ENCODE results near the gene YY1.

- TF ChIP-seq POLR2AphosphoS5 (IDR thresholded peaks at IDR 0.05; ENCODE audit: insufficient read depth in 1 of 2, low read depth in 1 of 2), result no peak
- TF ChIP-seq, protein P1, sequence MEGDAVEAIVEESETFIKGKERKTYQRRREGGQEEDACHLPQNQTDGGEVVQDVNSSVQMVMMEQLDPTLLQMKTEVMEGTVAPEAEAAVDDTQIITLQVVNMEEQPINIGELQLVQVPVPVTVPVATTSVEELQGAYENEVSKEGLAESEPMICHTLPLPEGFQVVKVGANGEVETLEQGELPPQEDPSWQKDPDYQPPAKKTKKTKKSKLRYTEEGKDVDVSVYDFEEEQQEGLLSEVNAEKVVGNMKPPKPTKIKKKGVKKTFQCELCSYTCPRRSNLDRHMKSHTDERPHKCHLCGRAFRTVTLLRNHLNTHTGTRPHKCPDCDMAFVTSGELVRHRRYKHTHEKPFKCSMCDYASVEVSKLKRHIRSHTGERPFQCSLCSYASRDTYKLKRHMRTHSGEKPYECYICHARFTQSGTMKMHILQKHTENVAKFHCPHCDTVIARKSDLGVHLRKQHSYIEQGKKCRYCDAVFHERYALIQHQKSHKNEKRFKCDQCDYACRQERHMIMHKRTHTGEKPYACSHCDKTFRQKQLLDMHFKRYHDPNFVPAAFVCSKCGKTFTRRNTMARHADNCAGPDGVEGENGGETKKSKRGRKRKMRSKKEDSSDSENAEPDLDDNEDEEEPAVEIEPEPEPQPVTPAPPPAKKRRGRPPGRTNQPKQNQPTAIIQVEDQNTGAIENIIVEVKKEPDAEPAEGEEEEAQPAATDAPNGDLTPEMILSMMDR (IDR thresholded peaks at IDR 0.05), result no peak
- TF ChIP-seq POLR2A (IDR thresholded peaks at IDR 0.05), result no peak
These were observed 87.0 kb downstream of the YY1 start for GRCh38 chr14:100325958-100326357.

All from vagina (tissue), 2 donors.